Thymus (tissue), 14 donors: ENCODE measurements around the gene RPS19. TPM values are rescaled to one million over a fixed set of nuclear protein-coding genes. Genes with fewer than 3 reads are reported as not detected.

Experiments
- DNase-seq, 9 donors: peaks; one replicate each; pipeline ENCODE4 v3.0.0-alpha.2; 2013; ENCODE audit warnings: low spot score in 9 of 9, low read depth in 6 of 9, missing footprints in 1 of 9
- H3K27ac ChIP-seq, 2 donors: one replicate each; pipeline ENCODE4 v1.5.1; 2013; ENCODE audit warnings: control low read depth in 1 of 2, low read depth in 1 of 2, low read length in 1 of 2, mild to moderate bottlenecking in 1 of 2, moderate library complexity in 1 of 2
- H3K27me3 ChIP-seq, 2 donors: one replicate each; pipeline ENCODE4 v1.5.1; 2013; ENCODE audit warnings: low read length in 1 of 2; ENCODE audit not compliant: control insufficient read depth in 2 of 2, insufficient read depth in 1 of 2
- H3K36me3 ChIP-seq, 2 donors: one replicate each; pipeline ENCODE4 v1.5.1; 2013; ENCODE audit warnings: low read length in 1 of 2, mild to moderate bottlenecking in 1 of 2, moderate library complexity in 1 of 2; ENCODE audit not compliant: control insufficient read depth in 2 of 2, insufficient read depth in 2 of 2
- H3K4me1 ChIP-seq, 2 donors: one replicate each; pipeline ENCODE4 v1.5.1; 2013; ENCODE audit warnings: low read length in 2 of 2; ENCODE audit not compliant: control insufficient read depth in 2 of 2, insufficient read depth in 2 of 2
- H3K4me3 ChIP-seq, 2 donors: one replicate each; pipeline ENCODE4 v1.5.1; 2013; ENCODE audit warnings: low read length in 2 of 2, control low read depth in 1 of 2, mild to moderate bottlenecking in 1 of 2
- H3K9me3 ChIP-seq, 2 donors: one replicate each; pipeline ENCODE4 v1.5.1; 2013; ENCODE audit warnings: low read length in 1 of 2, mild to moderate bottlenecking in 1 of 2; ENCODE audit not compliant: control insufficient read depth in 2 of 2, insufficient read depth in 1 of 2
- WGBS: extraction: QIAGEN DNeasy Blood & Tissue Kit; methylation state at CpG from one replicate; pipeline ENCODE4 v1.1.7; 2013; 5-methylcytosine and 5-hydroxymethylcytosine counted together
- long read RNA-seq, 10 donors: transcript quantifications; one replicate each; lab custom pipeline, GENCODE V29; 2026
- polyA plus RNA-seq: library from polyadenylated mRNA; stranded (reverse); fragments of 200-250 nt; gene quantifications from one replicate; pipeline ENCODE4 v1.2.3, GENCODE V29; 2013
- total RNA-seq: library from RNA; stranded (reverse); fragments of 120-200 nt; gene quantifications from one replicate; pipeline ENCODE4 v1.2.4, GENCODE V29; 2013
- donor health status: healthy.

Gene RPS19
- total RNA-seq, result 3,743 TPM
- polyA plus RNA-seq, result 3,799 TPM
- long read RNA-seq, donor 1, transcript RPS19-206 (6 exons, 2,359 nt), result major isoform, 153 of 232 reads
- long read RNA-seq, donor 1, partial matches to known transcripts, result 75 of 232 reads
- long read RNA-seq, donor 1, other reads (novel, unspliced or antisense), result 0 of 232 reads
- long read RNA-seq, donor 2, transcript RPS19-206 (6 exons, 2,359 nt), result major isoform, 2,154 of 2,882 reads
- long read RNA-seq, donor 2, transcript RPS19-201 (6 exons, 500 nt), result minor isoform, 6 of 2,882 reads
- long read RNA-seq, donor 2, transcript RPS19-205 (3 exons, 601 nt), result minor isoform, 11 of 2,882 reads
- long read RNA-seq, donor 2, partial matches to known transcripts, result 678 of 2,882 reads
- long read RNA-seq, donor 2, other reads (novel, unspliced or antisense), result 31 of 2,882 reads
- long read RNA-seq, donor 3, transcript RPS19-202 (6 exons, 526 nt), result minor isoform, 5 of 3,218 reads
- long read RNA-seq, donor 3, transcript RPS19-206 (6 exons, 2,359 nt), result major isoform, 1,916 of 3,218 reads
- long read RNA-seq, donor 3, transcript RPS19-207 (6 exons, 668 nt), result minor isoform, 13 of 3,218 reads
- long read RNA-seq, donor 3, transcript RPS19-205 (3 exons, 601 nt), result minor isoform, 10 of 3,218 reads
- long read RNA-seq, donor 3, partial matches to known transcripts, result 1,238 of 3,218 reads
- long read RNA-seq, donor 3, other reads (novel, unspliced or antisense), result 34 of 3,218 reads
- long read RNA-seq, donor 4, transcript RPS19-206 (6 exons, 2,359 nt), result major isoform, 852 of 1,434 reads
- long read RNA-seq, donor 4, partial matches to known transcripts, result 570 of 1,434 reads
- long read RNA-seq, donor 4, other reads (novel, unspliced or antisense), result 5 of 1,434 reads
- long read RNA-seq, donor 5, transcript RPS19-202 (6 exons, 526 nt), result minor isoform, 5 of 4,532 reads
- long read RNA-seq, donor 5, transcript RPS19-205 (3 exons, 601 nt), result minor isoform, 14 of 4,532 reads
- long read RNA-seq, donor 5, transcript RPS19-206 (6 exons, 2,359 nt), result major isoform, 2,811 of 4,532 reads
- long read RNA-seq, donor 5, partial matches to known transcripts, result 1,633 of 4,532 reads
- long read RNA-seq, donor 5, other reads (novel, unspliced or antisense), result 64 of 4,532 reads
- long read RNA-seq, donor 6, transcript RPS19-206 (6 exons, 2,359 nt), result major isoform, 1,163 of 1,486 reads
- long read RNA-seq, donor 6, transcript RPS19-205 (3 exons, 601 nt), result minor isoform, 7 of 1,486 reads
- long read RNA-seq, donor 6, partial matches to known transcripts, result 308 of 1,486 reads
- long read RNA-seq, donor 6, other reads (novel, unspliced or antisense), result 0 of 1,486 reads
- long read RNA-seq, donor 7, transcript RPS19-205 (3 exons, 601 nt), result minor isoform, 10 of 2,290 reads
- long read RNA-seq, donor 7, transcript RPS19-206 (6 exons, 2,359 nt), result major isoform, 1,484 of 2,290 reads
- long read RNA-seq, donor 7, partial matches to known transcripts, result 763 of 2,290 reads
- long read RNA-seq, donor 7, other reads (novel, unspliced or antisense), result 25 of 2,290 reads
- long read RNA-seq, donor 8, transcript RPS19-206 (6 exons, 2,359 nt), result major isoform, 565 of 804 reads
- long read RNA-seq, donor 8, partial matches to known transcripts, result 230 of 804 reads
- long read RNA-seq, donor 8, other reads (novel, unspliced or antisense), result 0 of 804 reads
- long read RNA-seq, donor 9, transcript RPS19-206 (6 exons, 2,359 nt), result major isoform, 925 of 1,312 reads
- long read RNA-seq, donor 9, partial matches to known transcripts, result 378 of 1,312 reads
- long read RNA-seq, donor 9, other reads (novel, unspliced or antisense), result 0 of 1,312 reads
- long read RNA-seq, donor 10, transcript RPS19-205 (3 exons, 601 nt), result minor isoform, 8 of 1,603 reads
- long read RNA-seq, donor 10, transcript RPS19-206 (6 exons, 2,359 nt), result major isoform, 1,103 of 1,603 reads
- long read RNA-seq, donor 10, partial matches to known transcripts, result 484 of 1,603 reads
- long read RNA-seq, donor 10, other reads (novel, unspliced or antisense), result 5 of 1,603 reads

DNA sequence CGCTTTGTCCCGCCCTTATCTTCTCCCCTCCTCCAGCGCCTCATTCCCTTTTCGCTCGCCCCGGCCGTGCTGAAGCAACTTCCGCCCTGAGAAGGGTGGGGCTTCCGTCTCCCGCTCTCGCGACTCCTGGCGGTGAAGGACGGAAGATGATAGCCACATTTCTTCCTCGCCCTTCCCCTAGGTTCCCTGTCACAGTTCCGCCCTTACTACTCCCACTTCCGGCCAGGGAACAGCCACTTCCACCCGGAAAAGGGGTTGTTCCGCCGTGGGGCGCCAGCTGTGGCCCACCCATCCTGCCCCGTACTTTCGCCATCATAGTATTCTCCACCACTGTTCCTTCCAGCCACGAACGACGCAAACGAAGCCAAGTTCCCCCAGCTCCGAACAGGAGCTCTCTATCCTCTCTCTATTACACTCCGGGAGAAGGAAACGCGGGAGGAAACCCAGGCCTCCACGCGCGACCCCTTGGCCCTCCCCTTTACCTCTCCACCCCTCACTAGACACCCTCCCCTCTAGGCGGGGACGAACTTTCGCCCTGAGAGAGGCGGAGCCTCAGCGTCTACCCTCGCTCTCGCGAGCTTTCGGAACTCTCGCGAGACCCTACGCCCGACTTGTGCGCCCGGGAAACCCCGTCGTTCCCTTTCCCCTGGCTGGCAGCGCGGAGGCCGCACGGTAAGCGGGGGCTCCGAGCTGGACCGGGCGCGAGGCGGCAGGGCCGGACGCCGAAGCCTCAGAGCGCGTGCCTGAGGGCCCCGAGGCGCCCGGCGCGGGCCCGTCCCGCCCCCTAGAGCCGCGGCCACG lies at the start of gene RPS19:
TSS of gene RPS19 (plus strand) at position 638 of the 801 bp plus-strand sequence. CDS start 520 bp downstream, outside the sequence.
- H3K27ac ChIP-seq, result peak within 1 kb of the TSS; percentile 72 to 95
- H3K4me1 ChIP-seq, result peaks cover 8 to 28% of the 10 kb centered on the region in 2 donors
- peaks cover 32 to 39% of the 10 kb centered on the region in 2 donors for H3K36me3 ChIP-seq
- DNase-seq, result peak; percentile 97 to 99 (median 99)
- H3K9me3 ChIP-seq, result no peaks in the 10 kb centered on the region
- H3K27me3 ChIP-seq, result peaks cover 0 to 3% of the 10 kb centered on the region in 2 donors
- peak within 1 kb of the TSS; percentile 61 to 63 for H3K4me3 ChIP-seq
- under 1% methylated on average over 76 of the region's 76 CpGs for WGBS

- no peaks in the 10 kb centered on the region for H3K4me1 ChIP-seq
- no peak overlapping the region for H3K4me3 ChIP-seq
- no peaks in the 10 kb centered on the region for H3K9me3 ChIP-seq
- no peaks in the 10 kb centered on the region for H3K36me3 ChIP-seq
- H3K27me3 ChIP-seq, result peaks cover 0 to 3% of the 10 kb centered on the region in 2 donors
- H3K27ac ChIP-seq, result no peak overlapping the region
- DNase-seq, result no peak
- 72% methylated on average over 4 of the region's 4 CpGs for WGBS
Measured at GRCh38 chr19:41810301-41810700, 49.8 kb upstream of the RPS19 start.

DNA sequence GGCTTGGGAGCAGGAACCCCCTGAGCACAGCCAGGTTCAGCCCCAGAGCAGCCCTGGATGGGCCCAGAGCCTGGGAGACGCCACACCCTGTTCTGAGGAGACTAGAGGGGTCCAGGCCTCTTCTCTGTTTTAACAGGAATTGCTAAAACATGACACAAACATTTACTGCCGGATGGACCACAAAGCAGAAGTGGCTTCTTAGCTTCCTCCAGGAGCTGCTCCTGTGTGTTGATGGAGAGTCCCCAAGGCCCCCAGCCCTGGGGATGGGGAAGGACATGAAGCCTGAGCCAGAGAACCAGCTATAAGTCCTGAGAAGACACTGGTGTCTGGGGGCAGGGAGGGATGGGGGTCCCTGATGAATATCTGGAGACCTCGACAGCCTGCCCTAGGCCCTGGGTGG lies 49.0 kb upstream of the RPS19 start:
- Histone ChIP-seq H3K27me3 (peaks cover 0 to 3% of the 10 kb centered on the region in 2 donors), H3K27ac (no peak overlapping the region), H3K4me1 (no peaks in the 10 kb centered on the region), H3K36me3 (no peaks in the 10 kb centered on the region), H3K4me3 (no peak overlapping the region), H3K9me3 (no peaks in the 10 kb centered on the region)
- DNase-seq, result no peak
- 14% methylated on average over 3 of the region's 3 CpGs for WGBS

DNA sequence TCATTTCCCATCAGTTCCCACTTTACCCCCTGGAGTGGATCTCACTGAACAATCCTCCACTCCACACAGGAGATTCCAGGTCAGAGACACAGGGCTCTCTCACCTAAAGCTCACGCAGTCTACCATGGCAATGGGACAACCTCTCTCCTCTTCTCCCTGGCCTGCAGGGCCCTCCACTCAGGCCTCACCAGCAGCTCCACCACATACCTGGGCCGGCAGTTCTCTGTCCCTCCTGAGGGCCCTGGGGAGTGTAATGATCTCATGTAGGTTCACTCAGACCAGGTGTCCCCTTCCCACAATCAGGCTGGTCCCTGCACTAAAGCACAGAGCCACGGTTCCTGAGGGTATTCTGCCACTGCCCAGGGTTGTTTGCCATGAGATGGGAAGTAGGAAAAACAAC lies 48.1 kb upstream of the RPS19 start:
- H3K27ac ChIP-seq, result no peak overlapping the region

DNA sequence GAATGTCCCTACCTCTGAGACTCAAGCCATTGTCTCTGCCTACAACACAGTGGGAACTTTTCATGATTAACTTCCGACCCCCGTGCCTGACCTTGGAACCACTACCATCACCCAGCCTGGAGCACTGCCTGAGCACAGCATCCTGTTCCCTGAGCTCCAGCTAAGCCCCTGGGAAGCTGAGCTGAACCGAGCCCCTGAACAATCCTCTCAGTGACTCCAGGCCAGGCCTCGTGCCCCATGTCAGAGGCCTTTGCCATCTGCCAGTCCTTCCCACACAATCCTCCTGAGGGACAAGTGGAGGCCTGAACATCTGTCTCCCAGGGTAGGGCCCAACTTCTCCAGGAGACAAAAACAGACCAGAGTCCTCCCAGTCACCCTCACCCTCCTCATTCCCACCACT lies 46.1 kb upstream of the RPS19 start:
- WGBS, result 97% methylated on average over 4 of the region's 4 CpGs
- Histone ChIP-seq H3K27ac (no peak overlapping the region), H3K4me1 (no peaks in the 10 kb centered on the region), H3K4me3 (no peak overlapping the region), H3K9me3 (no peaks in the 10 kb centered on the region), H3K36me3 (no peaks in the 10 kb centered on the region), H3K27me3 (peaks cover 0 to 3% of the 10 kb centered on the region in 2 donors)
- DNase-seq, result no peak

More for the DNA sequence above, 48.1 kb upstream of the RPS19 start:
- no peak for DNase-seq
- WGBS, result 88% methylated on average over 3 of the region's 3 CpGs
- H3K4me3 ChIP-seq, result no peak overlapping the region
- H3K9me3 ChIP-seq, result no peaks in the 10 kb centered on the region
- H3K36me3 ChIP-seq, result no peaks in the 10 kb centered on the region
- no peaks in the 10 kb centered on the region for H3K4me1 ChIP-seq
- peaks cover 0 to 3% of the 10 kb centered on the region in 2 donors for H3K27me3 ChIP-seq

GRCh38 chr19:41815301-41815700 lies 44.8 kb upstream of the RPS19 start:
- H3K4me1 ChIP-seq, result no peaks in the 10 kb centered on the region
- 86% methylated on average over 4 of the region's 4 CpGs for WGBS
- no peak overlapping the region for H3K4me3 ChIP-seq
- no peaks in the 10 kb centered on the region for H3K9me3 ChIP-seq
- DNase-seq, result no peak
- no peak overlapping the region for H3K27ac ChIP-seq
- no peaks in the 10 kb centered on the region for H3K36me3 ChIP-seq
- H3K27me3 ChIP-seq, result peaks cover 0 to under 1% of the 10 kb centered on the region in 2 donors

- H3K27ac ChIP-seq, result no peak overlapping the region
- 95% methylated on average over 2 of the region's 2 CpGs for WGBS
- no peaks in the 10 kb centered on the region for H3K4me1 ChIP-seq
- DNase-seq, result no peak
- no peaks in the 10 kb centered on the region for H3K9me3 ChIP-seq
- H3K27me3 ChIP-seq, result peaks cover 0 to 3% of the 10 kb centered on the region in 2 donors
- H3K36me3 ChIP-seq, result no peaks in the 10 kb centered on the region
- H3K4me3 ChIP-seq, result no peak overlapping the region
Measured at GRCh38 chr19:41816761-41817160, 43.3 kb upstream of the RPS19 start.
